GM12875 (cell line): ENCODE results near the gene SHOX.
"Not testable (repeated sequence)": the region's sequence is repeated elsewhere in the genome, so short reads cannot be mapped to it uniquely, and the experiment has no call there.

Experiments
- H3K4me3 ChIP-seq: one replicate; pipeline ENCODE4 v1.5.1; 2011; ENCODE audit warnings: low read depth, low read length, control low read depth
- TF ChIP-seq, protein P1 (sequence below): IDR thresholded peaks from 2 replicates; pipeline ENCODE4 v1.5.1; 2011; ENCODE audit warnings: low read depth, mild to moderate bottlenecking, control low read depth, inconsistent platforms, low read length, moderate library complexity, borderline replicate concordance; ENCODE audit not compliant: insufficient read depth

SHOX gene

DNA sequence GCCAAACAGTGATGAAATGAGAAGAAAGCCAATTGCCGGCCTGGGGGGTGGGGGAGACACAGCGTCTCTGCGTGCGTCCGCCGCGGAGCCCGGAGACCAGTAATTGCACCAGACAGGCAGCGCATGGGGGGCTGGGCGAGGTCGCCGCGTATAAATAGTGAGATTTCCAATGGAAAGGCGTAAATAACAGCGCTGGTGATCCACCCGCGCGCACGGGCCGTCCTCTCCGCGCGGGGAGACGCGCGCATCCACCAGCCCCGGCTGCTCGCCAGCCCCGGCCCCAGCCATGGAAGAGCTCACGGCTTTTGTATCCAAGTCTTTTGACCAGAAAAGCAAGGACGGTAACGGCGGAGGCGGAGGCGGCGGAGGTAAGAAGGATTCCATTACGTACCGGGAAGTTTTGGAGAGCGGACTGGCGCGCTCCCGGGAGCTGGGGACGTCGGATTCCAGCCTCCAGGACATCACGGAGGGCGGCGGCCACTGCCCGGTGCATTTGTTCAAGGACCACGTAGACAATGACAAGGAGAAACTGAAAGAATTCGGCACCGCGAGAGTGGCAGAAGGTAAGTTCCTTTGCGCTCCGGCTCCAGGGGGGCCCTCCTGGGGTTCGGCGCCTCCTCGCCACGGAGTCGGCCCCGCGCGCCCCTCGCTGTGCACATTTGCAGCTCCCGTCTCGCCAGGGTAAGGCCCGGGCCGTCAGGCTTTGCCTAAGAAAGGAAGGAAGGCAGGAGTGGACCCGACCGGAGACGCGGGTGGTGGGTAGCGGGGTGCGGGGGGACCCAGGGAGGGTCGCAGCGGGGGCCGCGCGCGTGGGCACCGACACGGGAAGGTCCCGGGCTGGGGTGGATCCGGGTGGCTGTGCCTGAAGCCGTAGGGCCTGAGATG is at the start of gene SHOX:
SHOX (plus strand) TSS at position 180 of the 885 bp plus-strand sequence; CDS start at position 287, 107 bp downstream.
- H3K4me3 ChIP-seq, result no peak within 1 kb of the TSS
- TF ChIP-seq, protein P1, sequence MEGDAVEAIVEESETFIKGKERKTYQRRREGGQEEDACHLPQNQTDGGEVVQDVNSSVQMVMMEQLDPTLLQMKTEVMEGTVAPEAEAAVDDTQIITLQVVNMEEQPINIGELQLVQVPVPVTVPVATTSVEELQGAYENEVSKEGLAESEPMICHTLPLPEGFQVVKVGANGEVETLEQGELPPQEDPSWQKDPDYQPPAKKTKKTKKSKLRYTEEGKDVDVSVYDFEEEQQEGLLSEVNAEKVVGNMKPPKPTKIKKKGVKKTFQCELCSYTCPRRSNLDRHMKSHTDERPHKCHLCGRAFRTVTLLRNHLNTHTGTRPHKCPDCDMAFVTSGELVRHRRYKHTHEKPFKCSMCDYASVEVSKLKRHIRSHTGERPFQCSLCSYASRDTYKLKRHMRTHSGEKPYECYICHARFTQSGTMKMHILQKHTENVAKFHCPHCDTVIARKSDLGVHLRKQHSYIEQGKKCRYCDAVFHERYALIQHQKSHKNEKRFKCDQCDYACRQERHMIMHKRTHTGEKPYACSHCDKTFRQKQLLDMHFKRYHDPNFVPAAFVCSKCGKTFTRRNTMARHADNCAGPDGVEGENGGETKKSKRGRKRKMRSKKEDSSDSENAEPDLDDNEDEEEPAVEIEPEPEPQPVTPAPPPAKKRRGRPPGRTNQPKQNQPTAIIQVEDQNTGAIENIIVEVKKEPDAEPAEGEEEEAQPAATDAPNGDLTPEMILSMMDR, result no peak

DNA sequence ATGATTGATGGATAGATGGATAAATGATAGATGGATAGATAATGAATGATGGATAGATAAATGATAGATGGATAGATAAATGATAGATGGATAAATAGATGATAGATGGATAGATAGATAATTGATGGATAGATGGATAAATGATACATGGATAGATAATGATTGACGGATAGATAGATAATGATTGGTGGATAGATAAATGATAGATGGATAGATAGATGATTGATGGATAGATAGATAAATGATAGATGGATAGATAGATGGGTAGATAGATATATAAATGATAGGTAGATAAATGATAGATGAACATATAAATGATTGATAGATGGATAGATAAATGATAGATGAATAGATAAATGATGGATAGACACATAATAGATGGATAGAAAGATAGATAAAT is 49.5 kb upstream of the SHOX start:
- TF ChIP-seq, protein P1, result no peak
- no peak overlapping the region for H3K4me3 ChIP-seq

DNA sequence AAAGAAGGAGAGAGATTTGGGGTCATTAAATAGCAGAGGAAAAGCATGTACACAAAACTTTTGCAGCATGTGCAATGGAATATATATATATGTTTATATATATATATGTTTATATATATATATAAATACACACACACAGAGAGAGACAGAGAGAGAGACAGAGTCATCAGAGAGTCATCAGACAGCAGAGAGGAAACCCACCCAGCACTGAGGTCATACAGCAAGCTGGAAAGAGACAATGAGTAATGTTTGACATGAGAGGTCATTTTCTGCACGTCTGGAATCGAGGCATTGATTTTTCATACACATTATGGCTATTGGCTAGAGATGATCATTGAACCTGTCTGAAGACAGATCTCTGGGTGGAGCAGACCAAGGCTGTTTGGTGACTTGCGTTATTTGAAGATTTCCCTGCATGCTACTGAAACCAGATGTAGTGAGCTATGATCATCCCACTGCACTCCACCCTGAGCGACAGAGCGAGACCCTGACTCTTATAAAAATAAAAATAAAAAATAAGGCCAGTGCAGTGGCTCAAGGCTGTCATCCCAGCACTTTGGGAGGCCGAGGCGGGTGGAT is 48.8 kb upstream of the SHOX start:
- no peak overlapping the region for H3K4me3 ChIP-seq
- TF ChIP-seq, protein P1, result no peak

DNA sequence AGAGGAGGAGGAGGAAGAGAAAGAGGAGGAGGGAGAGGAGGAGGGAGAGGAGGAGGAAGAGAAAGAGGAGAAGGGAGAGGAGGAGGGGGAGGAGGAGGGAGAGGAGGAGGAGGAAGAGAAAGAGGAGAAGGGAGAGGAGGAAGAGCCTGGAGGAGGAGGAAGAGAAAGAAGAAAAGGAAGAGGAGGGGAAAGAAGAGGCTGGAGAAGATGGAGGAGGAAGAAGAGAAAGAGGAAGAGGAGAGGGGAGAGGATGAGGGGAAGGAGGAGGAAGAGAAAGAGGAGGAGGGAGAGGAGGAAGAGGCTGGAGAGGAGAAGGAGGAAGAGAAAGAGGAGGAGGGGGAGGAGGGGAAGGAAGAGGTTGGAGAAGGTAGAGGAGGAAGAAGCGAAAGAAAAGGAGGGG is 46.0 kb upstream of the SHOX start:
- no peak overlapping the region for H3K4me3 ChIP-seq
- TF ChIP-seq, protein P1, result no peak

GRCh38 chrX:585115-585808 is 45.3 kb upstream of the SHOX start:
- no peak overlapping the region for H3K4me3 ChIP-seq
- TF ChIP-seq, protein P1, result no peak

DNA sequence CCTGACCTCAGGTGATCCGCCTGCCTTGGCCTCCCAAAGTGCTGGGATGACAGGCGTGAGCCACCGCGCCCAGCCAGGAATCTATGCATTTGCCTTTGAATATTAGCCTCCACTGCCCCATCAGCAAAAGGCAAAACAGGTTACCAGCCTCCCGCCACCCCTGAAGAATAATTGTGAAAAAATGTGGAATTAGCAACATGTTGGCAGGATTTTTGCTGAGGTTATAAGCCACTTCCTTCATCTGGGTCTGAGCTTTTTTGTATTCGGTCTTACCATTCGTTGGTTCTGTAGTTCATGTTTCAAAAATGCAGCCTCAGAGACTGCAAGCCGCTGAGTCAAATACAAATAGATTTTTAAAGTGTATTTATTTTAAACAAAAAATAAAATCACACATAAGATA is 44.2 kb upstream of the SHOX start:
- TF ChIP-seq, protein P1, result no peak
- H3K4me3 ChIP-seq, result no peak overlapping the region

DNA sequence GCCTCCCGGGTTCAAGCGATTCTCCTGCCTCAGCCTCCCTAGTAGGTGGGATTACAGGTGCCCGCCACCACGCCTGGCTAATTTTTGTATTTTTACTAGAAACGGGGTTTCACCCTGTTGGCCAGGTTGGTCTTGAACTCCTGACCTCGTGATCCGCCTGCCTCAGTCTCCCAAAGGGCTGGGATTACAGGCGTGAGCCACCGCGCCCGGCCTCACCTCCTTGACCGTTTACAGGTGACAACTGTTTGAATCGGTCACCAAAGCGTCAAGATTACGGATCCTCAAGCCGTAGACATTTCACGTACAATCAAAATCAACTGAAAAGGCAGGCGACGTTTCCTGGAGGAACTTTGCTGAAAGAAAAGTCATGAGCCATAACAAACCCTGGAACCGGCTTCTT is 41.3 kb upstream of the SHOX start:
- not testable (repeated sequence) for H3K4me3 ChIP-seq
